Kidney tubule cell (primary cell): ENCODE data around the gene TPD52L1.
"Not testable (repeated sequence)": the region's sequence is repeated elsewhere in the genome, so short reads cannot be mapped to it uniquely, and the experiment has no call there.

Source experiments
- DNase-seq: peaks from one replicate; pipeline ENCODE4 v3.0.0-alpha.2; 2018; ENCODE audit warnings: low spot score

Gene TPD52L1

DNA sequence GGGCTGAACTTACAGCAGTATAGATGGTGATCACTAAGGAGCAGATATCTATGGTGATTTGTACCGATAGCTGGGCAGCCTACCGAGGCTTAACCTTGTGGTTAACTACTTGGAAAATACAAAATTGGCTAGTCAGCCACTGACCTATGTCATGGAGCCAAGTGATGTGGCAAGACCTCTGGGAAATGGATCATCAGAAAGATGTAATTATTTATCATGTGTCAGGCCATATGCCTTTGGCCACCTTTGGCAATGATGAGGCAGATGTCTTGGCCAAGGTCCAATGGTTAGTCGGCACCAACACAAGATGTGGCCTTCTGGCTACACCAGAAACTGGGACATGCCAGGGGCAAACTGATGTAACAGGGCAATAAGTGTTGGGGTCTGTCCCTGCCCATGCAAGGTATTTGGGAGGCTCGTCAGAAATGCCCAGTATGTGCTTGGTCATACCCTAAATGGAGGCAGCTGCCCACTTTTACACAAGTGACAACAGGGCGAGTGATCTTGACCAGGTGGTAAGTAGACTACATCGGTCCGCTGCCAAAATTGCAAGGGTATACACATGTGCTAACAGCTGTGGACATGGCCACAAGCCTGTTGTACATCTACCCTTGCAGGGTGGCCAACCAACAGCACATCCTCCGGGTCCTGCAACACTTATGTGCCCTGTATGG, 118.0 kb downstream of the TPD52L1 start:
- no peak for DNase-seq

DNA sequence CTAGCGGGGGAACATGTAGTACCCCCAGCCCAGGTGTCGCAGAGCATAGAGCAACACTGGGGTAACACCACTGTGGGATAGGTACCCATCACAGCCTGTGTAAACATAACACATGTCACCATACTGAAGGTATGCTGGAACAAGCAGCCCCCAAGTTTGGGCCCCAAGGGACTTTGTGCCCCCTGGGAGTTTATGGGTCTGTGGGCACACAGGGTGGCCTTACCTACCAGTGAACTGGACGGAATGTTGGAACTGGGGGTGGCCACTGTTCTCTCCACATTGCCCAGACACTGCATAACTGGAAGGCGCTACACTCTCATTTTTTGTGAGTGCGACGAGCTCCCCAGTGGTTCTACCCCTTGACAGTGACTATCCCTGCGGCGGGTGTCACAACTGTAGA, 119.7 kb downstream of the TPD52L1 start:
- no peak for DNase-seq

DNA sequence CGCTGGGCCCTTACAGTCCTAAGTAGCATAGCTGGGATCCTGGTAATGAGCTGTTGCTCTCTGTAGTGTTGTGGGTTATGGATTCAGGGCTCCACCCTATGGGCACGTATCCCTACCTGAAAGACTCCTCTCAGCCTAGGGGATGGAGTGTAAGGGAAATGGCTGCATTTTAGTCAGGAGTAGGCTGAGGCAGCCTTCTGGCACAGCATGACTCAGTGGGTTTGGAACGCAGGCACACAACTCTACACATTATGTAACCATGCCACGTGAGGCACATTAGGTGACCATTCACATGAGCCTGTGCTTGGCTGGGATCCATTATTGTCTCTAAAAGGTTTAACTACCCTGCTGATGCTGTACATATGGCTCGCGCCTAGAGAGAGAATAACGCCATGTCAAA, 120.4 kb downstream of the TPD52L1 start:
- DNase-seq, result peak; percentile 96

DNA sequence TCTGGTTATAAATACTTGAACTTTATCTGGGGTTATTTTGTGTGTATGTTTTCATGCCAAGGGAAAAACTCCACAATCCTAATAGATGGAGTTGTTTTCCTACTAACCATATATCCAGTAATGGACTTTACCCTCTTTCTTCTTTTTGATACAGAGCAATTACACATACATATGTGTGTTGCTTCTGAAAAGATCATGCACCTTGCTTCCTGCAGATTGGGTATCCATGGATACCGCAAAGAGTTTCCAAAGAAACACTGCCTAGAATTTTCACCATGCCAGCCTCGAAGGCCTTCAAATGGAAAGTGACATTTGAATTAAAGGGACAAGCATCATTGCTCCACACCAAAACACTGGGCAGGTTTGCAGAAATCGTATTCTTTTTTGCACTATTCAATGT, 121.4 kb downstream of the TPD52L1 start:
- peak; percentile 28 for DNase-seq

DNA sequence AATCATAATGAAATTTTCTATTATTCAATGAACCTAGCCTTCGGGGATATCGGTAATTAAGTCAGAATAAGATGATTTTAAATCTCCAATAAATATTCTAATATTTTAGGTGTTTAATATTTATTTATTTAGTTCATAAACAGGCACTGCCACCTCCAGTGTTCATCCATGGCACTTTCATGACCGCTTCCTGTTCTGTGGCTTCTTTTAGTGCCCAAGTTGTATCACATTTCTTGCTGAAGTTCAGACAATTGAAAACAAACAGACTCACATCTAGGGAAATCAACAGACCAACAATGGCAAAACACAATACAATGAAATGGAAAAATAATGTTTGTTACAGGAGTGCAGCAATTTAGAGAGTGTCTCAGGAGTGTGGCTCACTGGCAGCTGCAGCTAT, 122.2 kb downstream of the TPD52L1 start:
- DNase-seq, result no peak

DNA sequence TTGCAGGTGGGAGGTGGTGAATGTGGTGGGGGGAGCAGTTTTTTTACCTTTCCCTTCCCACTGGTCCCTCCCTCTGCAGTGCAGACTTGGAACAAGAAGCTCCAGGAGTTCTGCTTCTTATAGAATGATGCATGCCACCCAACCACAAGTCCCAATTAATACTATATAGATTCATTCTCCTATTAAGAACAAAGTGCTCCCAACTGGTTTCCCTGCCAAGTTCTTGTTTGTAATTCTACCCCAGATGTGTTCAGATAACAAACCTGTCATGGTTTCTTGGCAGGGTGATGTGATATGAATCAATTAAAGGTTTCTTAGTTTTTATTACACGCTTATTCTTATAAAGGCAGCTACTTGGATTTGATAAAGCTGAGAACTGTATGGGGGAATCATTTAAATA, 124.3 kb downstream of the TPD52L1 start:
- DNase-seq, result no peak

DNA sequence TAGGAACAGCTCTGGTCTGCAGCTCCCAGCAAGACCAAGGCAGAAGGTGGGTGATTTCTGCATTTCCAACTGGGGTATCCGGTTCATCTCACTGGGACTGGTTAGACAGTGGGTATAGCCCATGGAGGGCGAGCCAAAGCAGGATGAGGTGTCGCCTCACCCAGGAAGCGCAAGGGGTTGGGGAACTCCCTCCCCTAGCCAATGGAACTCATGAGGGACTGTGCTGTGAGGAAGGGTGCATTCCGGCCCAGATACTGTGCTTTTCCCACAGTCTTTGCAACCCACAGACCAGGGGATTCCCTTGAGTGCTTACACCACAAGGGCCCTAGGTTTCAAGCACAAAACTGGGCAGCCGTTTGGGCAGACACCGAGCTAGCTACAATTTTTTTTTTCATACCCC, 126.4 kb downstream of the TPD52L1 start:
- DNase-seq, result no peak

DNA sequence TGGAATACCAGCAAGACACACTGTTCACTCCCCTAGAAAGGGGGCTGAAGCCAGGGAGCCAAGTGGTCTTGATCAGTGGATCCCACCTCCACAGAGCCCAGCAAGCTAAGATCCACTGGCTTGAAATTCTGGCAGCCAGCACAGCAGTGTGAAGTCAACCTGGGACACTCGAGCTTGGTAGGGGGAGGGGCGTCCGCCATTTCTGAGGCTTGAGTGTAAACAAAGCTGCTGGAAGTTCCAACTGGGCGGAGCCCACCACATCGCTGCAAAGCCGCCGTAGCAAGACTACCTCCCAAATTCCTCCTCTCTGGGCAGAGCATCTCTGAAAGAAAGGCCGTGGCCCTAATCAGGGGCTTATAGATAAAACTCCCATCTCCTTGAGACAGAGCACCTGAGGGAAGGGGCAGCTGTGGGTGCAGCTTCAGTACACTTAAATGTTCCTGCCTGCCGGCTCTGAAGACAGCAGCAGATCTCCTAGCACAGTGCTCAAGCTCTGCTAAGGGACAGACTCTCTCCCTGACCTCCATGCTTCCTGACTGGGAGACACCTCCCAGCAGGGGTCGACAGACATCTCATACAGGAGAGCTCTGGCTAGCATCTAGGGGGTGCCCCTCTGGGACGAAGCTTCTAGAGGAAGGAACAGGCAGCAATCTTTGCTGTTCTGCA, 126.9 kb downstream of the TPD52L1 start:
- not testable (repeated sequence) for DNase-seq

DNA sequence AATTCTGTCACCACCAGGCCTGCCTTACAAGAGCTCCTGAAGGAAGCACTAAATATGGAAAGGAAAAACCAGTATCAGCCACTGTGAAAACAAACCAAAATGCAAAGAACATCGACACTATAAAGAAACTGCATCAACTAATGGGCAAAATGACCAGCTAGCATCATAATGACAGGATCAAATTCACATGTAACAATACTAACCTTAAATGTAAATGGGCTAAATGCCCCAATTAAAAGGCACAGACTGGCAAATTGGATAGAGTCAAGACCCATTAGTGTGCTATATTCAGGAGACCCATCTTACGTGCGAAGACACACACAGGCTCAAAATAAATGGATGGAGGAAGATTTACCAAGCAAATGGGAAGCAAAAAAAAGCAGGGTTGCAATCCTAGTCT, 128.9 kb downstream of the TPD52L1 start:
- DNase-seq, result not testable (repeated sequence)

DNA sequence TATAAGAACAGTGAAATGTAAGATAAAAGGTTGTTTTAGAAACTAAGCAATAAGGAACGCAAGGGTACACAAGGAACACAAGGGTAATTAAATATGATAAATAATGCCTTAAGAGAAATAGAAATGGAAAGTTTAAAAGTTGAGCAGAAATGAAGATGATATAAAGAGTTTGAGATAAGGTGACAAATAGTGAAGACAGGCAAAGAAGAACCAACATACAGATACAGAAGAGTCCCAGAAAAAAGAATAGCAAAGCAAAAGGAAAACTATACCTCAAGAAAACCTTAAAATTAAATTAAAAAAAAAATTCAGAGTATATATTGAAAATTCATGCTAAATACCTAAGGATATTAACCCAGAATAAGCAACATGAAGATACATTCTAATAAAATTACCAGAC, 131.8 kb downstream of the TPD52L1 start:
- DNase-seq, result no peak

DNA sequence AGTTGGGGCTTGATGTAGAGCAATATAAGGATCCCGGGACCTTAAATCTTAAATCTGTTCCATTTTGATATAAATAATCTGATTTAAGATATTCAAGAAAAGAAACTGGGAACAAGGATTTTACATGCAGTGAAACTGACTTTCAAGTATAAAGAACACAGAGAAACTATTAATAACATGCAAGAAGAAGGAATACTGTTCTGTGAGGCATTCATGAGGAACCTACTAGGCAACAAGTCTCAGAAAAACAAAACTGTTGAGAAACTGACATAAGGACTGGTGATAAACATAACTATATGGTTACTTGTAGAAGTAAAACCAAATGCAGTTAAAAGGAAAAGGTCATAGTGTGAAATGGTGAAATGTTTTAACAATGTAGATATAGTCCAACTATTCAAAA, 132.4 kb downstream of the TPD52L1 start:
- no peak for DNase-seq

DNA sequence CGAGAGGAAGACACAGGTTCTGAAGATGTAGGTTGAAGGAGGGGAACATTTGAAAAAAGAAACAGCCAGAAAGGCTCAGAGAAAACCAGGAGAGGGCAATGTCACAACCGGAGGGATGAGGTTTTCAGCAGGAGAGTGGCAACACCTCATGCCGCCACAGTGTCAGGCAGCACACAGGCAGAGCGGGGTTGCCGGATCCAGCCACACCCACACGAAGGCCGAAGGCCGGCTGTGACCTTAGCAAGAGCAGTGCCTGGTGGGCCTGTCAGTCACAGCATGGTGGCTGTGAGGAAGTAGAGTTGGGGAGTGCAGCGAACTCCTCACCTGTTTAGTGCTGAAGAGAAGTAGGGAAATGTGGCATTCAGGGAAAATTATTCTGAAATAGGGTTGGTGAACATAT, 134.1 kb downstream of the TPD52L1 start:
- DNase-seq, result no peak

DNA sequence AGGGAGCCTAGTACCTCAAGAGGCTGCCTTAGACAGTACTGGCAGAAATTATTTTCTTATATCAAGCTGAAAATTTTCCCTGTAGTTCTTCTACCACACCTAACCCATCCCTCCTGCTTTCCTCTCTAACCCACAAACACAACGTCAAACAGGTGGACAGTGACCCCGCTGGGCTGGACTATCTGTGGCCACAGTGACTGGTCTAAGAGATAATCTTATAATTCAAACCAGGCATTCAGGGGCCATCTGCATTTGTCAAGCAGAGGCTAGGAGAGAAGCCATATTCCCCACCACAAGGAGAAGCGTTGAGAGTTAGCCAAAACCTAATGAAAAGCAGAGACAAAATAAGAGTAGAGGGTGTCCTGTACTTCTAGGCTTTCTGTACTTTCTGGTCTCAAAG, 140.0 kb downstream of the TPD52L1 start:
- DNase-seq, result no peak

DNA sequence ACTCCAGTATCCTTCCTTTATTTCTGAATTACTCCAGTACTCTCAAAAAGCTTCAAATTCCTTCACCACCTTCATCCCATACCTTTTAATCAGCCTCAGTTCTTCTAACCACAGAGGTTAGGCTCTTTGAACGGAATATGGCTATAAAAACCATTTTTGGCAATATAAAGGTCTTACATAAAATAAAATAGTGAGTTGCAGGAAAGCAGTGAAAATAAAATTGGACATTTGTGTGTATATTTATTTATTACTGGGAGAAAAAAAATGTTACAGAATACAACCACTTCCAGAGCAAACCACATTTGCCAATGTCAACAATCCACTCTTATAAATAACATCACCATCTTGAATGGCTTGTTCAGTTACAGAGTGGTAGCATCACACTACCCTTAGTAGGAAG, 140.5 kb downstream of the TPD52L1 start:
- DNase-seq, result no peak

DNA sequence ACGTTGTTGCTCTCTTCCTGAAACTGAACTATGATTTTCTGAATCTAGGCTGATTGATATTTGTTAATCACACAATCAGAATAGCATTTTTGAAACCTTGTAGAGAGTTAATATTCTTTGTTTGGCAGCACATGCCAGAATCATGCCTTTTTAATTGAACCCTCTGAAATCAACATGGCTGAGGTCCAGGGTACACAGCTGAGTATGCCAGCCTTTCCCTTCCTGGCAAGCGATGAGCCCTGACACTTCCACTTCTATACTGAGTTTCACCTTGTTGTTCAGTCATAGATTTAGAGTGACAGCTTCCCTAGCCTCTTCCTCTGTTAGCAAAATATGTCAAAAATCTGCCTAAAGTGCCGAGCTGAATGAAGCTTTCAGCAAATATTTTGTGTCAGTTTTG, 141.4 kb downstream of the TPD52L1 start:
- no peak for DNase-seq

DNA sequence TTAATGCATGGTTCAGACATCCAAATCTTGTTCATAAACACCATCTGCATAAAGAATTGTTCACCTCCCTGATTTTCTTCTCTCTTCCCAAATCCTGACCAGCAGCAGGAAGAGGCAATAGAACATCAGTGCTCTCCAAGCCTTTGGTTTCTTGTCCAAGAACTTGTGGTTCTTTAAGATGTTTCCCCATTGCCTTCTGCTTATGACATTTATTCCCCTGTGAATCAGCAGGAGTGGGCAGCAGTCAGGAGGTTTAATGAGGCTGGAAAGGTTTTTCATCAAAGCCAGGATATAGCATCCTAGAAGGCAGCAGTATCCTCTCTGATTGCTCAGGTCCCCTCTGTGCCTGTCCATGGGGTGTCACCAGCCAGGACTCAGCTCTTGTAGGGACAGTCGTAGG, 142.9 kb downstream of the TPD52L1 start:
- DNase-seq, result no peak

DNA sequence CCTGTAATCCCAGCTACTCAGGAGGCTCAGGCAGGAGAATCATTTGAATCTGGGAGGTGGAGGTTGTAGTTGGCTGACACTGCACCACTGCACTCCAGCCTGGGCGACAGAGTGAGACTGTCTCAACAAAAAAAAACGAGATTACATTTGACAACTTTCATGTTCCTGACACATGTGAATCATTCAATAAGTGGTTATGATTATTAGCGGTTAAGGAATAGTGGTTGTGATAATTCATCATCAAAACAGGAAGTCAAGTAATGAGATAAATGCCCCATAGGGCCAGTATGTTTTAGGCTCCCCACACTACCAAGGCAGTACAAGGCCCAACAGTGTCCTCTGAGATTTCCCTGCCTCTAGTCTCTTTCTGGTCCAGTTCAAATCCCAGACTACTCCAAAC, 145.7 kb downstream of the TPD52L1 start:
- no peak for DNase-seq

DNA sequence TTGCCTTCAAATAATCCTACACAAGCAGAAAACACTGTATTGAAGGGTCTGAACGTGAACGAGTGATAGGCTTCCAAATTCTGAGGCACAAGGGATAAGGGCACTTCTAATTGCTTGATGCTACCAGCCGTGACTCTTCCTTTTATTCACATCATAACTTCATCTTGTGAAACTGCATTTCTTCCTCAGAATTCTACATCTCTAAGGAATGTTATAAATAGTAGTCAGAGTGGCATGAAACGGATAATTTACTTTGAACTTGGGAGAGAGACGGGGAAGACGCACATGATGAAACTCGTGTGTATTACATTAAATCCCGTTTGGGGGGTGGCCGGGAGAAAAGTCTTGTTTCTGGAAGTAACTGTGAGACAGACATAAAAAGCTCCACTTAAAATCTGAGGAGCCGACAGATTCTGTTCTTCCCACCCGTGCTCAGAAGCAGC, 147.4 kb downstream of the TPD52L1 start:
- DNase-seq, result peak; percentile 23

DNA sequence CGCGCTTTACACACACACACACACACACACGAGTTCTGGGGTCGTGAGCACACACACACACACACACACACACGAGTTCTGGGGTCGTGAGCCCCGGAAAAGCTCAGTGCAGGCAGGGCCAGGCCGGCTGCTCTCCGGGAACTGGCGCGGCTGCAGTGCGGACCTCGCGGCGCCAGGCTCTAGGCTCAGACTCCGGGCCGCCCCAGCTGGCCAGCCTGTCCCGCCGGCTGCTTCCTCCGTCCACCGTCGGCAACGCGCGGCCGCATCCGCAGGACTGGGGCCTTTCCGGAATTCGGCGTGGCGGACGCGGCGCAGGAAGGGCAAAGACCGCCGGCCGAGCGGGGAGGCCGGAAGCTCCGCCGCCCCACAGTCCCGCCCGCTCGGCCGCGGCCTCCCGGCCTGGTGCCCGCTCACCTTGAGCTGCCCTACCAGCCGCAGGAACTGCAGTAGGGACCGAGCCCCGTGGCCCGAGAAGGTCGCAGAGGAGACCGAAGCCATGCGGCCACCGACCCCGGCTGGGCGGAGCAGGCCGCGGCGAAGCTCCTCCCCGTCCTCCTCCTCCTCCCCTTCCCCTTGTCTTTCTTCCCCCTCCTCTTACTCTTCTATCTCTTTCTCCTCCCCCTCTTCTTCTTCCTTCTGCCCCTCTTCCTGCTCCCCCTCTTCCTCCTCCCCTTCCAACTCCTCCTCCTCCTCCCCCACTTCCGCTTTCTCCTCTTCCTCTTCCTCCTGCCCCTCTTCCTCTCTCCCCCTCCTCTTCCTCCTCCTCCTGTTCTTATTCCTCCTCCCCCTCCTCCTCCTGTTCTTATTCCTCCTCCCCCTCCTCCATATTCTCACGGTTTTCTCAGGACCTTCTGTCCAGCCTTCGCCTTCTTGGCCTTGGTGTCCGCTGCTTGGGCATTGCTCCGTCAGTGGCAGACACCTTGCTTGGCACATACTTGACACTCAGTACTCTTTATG, 148.1 kb downstream of the TPD52L1 start, which contains the start of gene HDDC2:
TSS of gene HDDC2 (minus strand) at position 533 of the 957 bp plus-strand sequence. CDS start at position 498, 35 bp downstream.
- peak; percentile 77 for DNase-seq

DNA sequence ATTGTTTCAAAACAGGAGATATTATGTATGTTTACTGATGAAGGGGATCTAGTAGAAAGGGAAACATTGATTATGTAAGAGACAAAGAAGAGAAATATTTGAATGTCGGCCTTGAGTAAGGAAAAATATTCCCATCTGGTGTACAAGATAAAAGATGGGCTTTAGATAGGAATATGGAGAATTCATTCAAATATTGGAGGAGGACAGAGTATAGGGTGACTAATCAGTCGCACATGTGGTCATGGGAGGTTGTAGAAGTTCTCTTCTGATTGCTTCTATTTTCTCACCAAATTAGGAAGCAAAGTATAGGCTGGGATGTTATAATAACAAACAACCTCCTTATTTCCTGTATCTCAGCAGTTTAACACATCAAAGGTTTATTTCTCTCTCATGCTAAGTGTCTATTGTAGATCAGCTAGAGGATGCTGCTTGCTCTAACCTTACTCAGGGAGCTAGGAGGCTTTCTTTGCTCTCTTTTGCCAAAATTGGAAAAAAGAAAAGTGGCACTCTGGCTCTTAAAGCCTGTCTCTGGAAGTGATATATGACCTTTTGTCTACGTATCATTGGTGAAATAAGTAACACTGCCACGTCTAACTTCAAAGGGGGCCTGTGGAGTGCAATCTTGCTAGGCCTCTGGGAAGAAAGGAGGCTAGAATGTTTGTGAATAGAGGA, 149.4 kb downstream of the TPD52L1 start:
- no peak for DNase-seq

DNA sequence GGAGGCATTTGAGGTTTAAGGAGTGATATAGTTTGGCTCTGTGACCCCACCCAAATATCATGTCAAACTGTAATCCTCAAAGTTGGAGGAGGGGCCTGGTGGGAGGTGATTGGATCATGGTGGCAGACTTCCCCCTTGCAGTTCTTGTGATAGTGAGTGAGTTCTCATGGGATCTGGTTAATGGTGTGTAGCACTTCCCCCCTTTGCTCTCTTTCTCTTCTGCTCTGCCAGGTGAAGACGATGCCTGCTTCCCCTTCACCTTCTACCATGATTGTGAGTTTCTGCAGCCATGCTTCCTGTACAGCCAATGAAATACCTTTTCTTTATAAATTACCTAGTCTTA, 149.9 kb downstream of the TPD52L1 start:
- DNase-seq, result no peak

DNA sequence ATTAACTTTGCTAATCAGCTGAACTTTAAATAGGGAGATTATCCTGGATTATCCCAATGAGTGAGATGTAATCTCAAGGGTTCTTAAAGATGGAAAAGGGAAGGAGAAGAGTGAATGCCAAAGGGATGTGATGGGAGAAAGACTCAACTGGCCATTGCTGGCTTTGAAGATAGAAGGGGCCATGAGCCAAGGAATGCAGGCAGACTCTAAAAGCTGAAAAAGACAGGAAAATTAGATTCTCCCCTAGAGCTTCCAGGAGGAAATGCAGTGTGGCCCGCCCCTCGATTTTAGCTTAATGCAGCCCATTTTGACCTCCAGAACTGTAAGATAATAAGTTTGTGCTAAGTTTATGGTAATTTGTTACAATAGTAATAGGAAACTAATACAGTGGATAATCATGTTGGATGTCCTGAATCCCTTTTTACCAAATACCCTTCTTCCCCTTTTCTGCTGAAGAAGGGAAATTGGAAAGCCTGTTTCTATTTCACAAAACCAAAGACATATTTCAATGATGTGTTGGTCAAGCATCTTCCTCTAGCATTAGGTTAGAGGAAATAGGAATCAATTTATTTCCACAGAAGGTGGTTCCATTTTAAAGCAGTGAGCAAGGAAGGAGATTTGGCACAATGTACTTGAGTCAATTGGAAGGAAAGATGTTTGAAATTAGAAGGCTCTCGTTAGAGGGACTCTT, 151.5 kb downstream of the TPD52L1 start:
- no peak for DNase-seq
